Astrocyte of the spinal cord (primary cell): ENCODE measurements around the gene GPR156.
"Not testable (repeated sequence)": the region's sequence is repeated elsewhere in the genome, so short reads cannot be mapped to it uniquely, and the experiment has no call there.

Experiments used
- DNase-seq: peaks from one replicate; pipeline ENCODE4 v3.0.0; 2011; ENCODE audit warnings: low read depth, low spot score
- H3K4me3 ChIP-seq: 2 replicates; pipeline ENCODE4 v1.5.1; 2011; ENCODE audit warnings: low read depth, mild to moderate bottlenecking, low read length, moderate library complexity
- in situ Hi-C: cut with HindIII; loops from 2 replicates; pipeline ENCODE4 v1.10.0; 2017; ENCODE audit warnings: low sequenced_read_pairs
- TF ChIP-seq, protein P1 (sequence below): IDR thresholded peaks from 2 replicates; pipeline ENCODE4 v1.5.1; 2012; ENCODE audit warnings: low read depth, mild to moderate bottlenecking, low read length, inconsistent platforms

Gene GPR156

DNA sequence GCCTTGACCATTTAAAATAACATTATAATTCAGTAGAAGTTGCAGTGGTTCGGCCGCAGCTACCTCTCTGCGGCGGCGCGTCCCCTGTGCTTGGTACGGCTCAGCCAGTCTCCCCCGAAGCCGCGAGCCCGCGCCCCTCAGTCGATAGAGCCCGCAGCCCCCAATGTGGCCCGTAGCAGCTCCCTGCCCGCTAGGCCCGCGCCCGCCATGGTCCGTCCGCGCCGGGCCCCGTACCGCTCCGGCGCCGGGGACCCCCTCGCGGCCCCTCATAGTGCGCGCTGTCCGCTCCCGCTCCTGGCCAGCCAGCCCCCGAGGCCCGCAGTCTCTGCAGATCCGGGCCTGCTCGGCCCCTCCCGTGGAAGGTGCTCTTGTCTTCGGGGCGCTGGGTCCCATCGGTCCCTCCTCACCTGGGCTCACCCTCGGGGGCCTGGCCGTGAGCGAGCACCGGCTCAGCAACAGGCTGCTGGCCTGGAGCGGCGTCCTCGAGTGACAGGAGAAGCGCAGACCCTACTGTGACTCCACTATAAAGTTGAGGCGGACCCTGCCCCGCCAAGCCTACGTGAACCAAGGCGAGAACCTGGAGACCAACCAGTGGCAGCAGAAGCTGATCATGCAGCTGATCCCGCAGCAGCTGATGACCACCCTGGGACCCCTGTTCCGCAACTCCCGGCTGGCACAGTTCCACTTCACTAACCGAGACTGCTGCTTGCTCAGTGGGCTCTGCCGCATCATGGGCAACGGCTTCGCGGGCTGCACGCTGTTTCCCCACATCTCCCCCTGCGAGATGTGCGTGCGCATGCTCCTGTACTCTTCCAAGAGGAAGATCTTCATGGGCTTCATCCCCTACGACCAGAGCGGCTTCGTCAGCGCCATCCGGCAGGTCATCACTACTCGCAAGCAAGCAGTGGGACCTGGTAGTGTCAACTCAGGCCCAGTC is 21.8 kb upstream of the GPR156 start:
- TF ChIP-seq, protein P1, sequence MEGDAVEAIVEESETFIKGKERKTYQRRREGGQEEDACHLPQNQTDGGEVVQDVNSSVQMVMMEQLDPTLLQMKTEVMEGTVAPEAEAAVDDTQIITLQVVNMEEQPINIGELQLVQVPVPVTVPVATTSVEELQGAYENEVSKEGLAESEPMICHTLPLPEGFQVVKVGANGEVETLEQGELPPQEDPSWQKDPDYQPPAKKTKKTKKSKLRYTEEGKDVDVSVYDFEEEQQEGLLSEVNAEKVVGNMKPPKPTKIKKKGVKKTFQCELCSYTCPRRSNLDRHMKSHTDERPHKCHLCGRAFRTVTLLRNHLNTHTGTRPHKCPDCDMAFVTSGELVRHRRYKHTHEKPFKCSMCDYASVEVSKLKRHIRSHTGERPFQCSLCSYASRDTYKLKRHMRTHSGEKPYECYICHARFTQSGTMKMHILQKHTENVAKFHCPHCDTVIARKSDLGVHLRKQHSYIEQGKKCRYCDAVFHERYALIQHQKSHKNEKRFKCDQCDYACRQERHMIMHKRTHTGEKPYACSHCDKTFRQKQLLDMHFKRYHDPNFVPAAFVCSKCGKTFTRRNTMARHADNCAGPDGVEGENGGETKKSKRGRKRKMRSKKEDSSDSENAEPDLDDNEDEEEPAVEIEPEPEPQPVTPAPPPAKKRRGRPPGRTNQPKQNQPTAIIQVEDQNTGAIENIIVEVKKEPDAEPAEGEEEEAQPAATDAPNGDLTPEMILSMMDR: no peak
- H3K4me3 ChIP-seq: no peak overlapping the region
- in situ Hi-C loops: no loop called here
- no peak for DNase-seq

DNA sequence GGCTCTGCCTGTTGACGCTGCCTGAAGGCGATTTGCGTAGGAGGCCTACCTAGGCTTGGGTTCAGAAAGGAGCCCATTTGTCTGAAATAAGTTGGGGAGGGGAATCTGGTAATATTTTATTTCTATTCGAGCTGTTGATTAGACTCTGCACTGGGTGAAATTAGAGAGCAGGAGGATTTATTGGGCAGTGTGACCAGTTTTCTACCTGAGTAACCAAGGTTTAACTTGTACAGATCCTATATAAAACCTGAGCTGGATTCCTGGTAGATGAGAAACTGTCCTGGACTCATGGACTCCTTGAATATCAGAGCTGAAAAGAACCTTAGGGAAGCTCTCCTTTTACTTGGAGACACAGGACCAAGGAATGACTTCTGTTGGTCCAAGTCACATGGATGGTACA is 19.6 kb upstream of the GPR156 start:
- in situ Hi-C loops: no loop called here
- no peak overlapping the region for H3K4me3 ChIP-seq
- DNase-seq: no peak
- TF ChIP-seq, protein P1: no peak

DNA sequence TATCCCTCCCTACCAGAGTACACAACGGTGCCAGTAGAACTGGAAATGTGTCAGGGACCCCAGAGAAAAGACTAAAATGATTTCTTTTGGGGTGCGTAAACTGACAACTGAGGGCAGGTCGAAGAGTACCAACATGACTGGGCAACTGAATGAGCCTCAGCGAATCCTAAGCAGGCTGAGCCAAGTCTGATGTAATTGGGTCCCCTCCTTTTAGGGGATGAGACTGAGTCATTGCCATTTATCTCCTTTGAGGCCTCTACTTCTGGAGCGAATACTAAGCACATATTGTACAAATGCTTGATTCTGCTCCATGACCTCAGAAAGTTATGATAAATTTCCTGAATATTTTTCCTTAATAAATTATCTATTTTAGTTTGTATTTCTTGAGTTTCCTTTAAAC is 17.3 kb upstream of the GPR156 start:
- TF ChIP-seq, protein P1: no peak
- no peak for DNase-seq
- no peak overlapping the region for H3K4me3 ChIP-seq
- in situ Hi-C loops: no loop called here

DNA sequence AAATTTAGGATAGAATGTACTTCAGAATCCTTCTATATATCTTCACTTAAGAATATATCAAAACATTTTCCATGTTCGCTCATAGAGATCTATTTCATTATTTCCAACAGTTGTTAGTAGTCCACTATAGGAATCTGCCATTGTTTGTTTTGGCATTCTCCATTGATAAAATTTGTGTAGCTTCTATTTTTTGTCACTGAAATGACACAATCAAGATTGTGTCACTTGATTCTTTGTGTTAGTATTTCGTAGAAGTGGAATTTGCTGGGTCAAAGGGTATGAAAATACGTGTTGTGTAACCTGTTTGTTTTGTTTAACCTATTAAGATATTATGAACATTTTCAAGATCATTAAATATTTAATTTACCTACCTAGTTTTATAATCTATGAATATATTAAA is 15.9 kb upstream of the GPR156 start:
- in situ Hi-C loops: no loop called here
- H3K4me3 ChIP-seq: no peak overlapping the region
- TF ChIP-seq, protein P1: no peak
- no peak for DNase-seq

DNA sequence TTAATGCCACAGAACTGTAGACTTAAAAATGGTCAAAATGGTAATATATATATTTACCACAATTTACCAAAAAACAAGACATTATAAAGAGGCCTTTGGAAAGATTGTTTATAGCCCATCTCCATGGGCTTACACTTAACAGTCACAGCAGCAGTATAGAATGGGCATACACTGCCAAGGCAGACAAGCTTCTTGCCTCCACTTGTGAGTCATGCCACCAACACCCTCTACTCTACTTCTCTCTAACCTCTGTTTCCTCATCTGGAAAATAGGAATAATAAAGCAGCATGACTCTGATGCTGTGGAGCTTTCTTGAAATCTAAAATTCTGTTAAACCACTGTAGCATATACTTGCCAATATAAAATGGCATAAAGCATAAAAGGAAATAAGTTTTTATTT is 14.4 kb upstream of the GPR156 start:
- TF ChIP-seq, protein P1: no peak

DNA sequence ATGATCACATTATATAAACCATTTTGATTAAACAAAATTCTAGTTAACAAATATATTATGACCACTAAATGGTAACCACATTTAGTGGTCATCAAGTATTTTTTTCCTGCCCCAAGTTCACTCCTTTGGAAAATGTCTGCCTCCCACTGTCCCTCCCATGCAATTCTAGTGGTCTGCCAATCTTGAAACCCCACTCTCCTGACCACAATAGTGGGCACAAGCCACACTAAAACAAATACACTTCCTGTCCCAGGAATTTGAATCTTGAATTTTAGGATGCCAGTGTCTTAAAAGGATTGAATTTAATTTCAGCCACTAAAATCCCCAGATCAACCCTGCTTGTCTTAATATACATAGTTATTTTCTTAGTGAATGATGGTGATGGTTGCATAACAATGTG is 14.0 kb upstream of the GPR156 start:
- TF ChIP-seq, protein P1: no peak
- no peak for DNase-seq
- H3K4me3 ChIP-seq: no peak overlapping the region
- in situ Hi-C loops: no loop called here

More for the DNA sequence above, 14.4 kb upstream of the GPR156 start:
- in situ Hi-C loops: no loop called here
- no peak for DNase-seq
- no peak overlapping the region for H3K4me3 ChIP-seq

DNA sequence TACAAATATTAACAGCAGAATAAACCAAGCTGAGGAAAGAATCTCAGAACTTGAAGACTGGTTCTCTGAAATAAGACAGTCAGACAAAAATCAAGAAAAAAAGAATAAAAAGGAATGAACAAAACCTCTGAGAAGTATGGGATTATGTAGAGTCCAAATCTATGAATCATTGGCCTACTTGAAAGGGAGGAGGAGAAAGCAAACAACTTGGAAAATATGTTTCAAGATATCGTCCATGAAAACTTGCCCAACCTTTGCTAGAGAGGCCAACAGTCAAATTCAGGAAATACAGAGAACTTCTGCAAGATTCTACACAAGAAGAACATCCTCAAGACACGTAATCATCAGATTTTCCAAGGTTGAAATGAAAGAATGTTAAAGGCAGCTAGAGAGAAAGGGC is 6.5 kb upstream of the GPR156 start:
- DNase-seq, in situ Hi-C loops, H3K4me3 ChIP-seq: not testable (repeated sequence)
